ENCODE results near the gene UBE2H. TPM values are rescaled to one million over a fixed set of nuclear protein-coding genes. Genes with fewer than 3 reads are reported as not detected.

Gene UBE2H
- total RNA-seq, 1 experiment from 2014 or later, result 75.1 TPM

- H3K27me3 Mint-ChIP-seq (ENCODE audit: low read depth), result no peaks in the 10 kb centered on the region
- Histone ChIP-seq H2BK12ac (ENCODE audit: insufficient read length, low read depth, low read length) (no peak overlapping the region), H3K79me1 (ENCODE audit: insufficient read depth, low read depth, low read length, poor library complexity, severe bottlenecking) (no peaks in the 10 kb centered on the region), H2BK15ac (ENCODE audit: low read depth, low read length) (no peak overlapping the region), H3K4ac (ENCODE audit: low read depth, low read length) (no peak overlapping the region), H3K9me3 (ENCODE audit: control insufficient read depth, low read depth, low read length) (no peaks in the 10 kb centered on the region), H3K27ac (ENCODE audit: insufficient read length, low read depth, low read length) (no peak overlapping the region), H2BK120ac (ENCODE audit: low read depth, low read length, poor library complexity, severe bottlenecking) (no peak overlapping the region), H3K4me1 (ENCODE audit: insufficient read depth, low read length) (peaks cover 3% of the 10 kb centered on the region; the same call in 1 of the 2 replicates), H3K18ac (ENCODE audit: insufficient read length, low read depth, low read length) (no peak overlapping the region), H3K27me3 (ENCODE audit: insufficient read depth, low read length) (no peaks in the 10 kb centered on the region), H3K14ac (ENCODE audit: insufficient read depth, low read length) (no peak overlapping the region), H3K56ac (ENCODE audit: insufficient read length, low read depth, low read length) (no peak overlapping the region), H3K23ac (ENCODE audit: insufficient read length, low read depth, low read length) (no peak overlapping the region), H3K23me2 (ENCODE audit: insufficient read length, low read depth, low read length, poor library complexity, severe bottlenecking) (no peaks in the 10 kb centered on the region), H2AK5ac (ENCODE audit: insufficient read length, low read length) (no peak overlapping the region), H4K20me1 (ENCODE audit: control insufficient read depth, insufficient read depth, insufficient read length) (no peaks in the 10 kb centered on the region), H2AFZ (ENCODE audit: low read length) (no peak overlapping the region), H3K79me2 (ENCODE audit: insufficient read depth, low read length) (no peaks in the 10 kb centered on the region; the same call in 1 of the 2 replicates), H2BK20ac (ENCODE audit: low read depth, low read length, poor library complexity, severe bottlenecking) (no peak overlapping the region), H3K9ac (ENCODE audit: extremely low read depth, insufficient read length, low read length) (no peak overlapping the region), H2BK5ac (ENCODE audit: insufficient read length, low read length) (no peak overlapping the region), H3K4me2 (ENCODE audit: insufficient read depth, insufficient read length, low read length) (no peak overlapping the region), H4K5ac (ENCODE audit: insufficient read length, low read depth, low read length) (no peak overlapping the region), H3T11ph (ENCODE audit: low read length) (no peak overlapping the region), H4K8ac (replicated peaks; ENCODE audit: insufficient read length, low read depth, low read length) (no peak overlapping the region), H4K91ac (ENCODE audit: insufficient read length, low read depth, low read length) (no peak overlapping the region)
- no peaks in the 10 kb centered on the region for H3K9me3 Mint-ChIP-seq
- H3K4me3 Mint-ChIP-seq, result no peak overlapping the region
- peaks cover 0 to 6% (median 2%) of the 10 kb centered on the region in 3 experiments; a peak in 3 of 7 replicates for H3K36me3 Mint-ChIP-seq (ENCODE audit: insufficient read depth in 1 of 3, low read depth in 3 of 3)
- no peak for TF ChIP-seq CTCF (conservative IDR thresholded peaks at IDR 0.05)
- DNase-seq, result no peak
- no peak overlapping the region for H3K27ac Mint-ChIP-seq
- peaks cover 55 to 63% of the 10 kb centered on the region in 2 experiments for H3K4me1 Mint-ChIP-seq
- no CpG with 5 or more reads among the region's 6 CpGs for WGBS (ENCODE audit: extremely low coverage, insufficient read length, low lambda C conversion rate)
Observed at GRCh38 chr7:129855234-129855673, 97.5 kb downstream of the UBE2H start.
